T-cell (primary cell): Measurements from ENCODE around the gene GPR139. TPM values are rescaled to one million over a fixed set of nuclear protein-coding genes. Genes with fewer than 3 reads are reported as not detected.

Experiments used
- ATAC-seq, 4 experiments: fragments of 200-7000 bp in 3 of 4; fragments of 150-1000 bp in 1 of 4; cut with Tn5 transposase; replicated peaks in 1 of 4; 1 replicate in 3 of 4; 2 replicates in 1 of 4; pipeline ENCODE4 v1.10.0; 2021; ENCODE audit warnings: moderate library complexity in 3 of 4, mild to moderate bottlenecking in 2 of 4, moderate number of reproducible peaks in 1 of 4
- CTCF ChIA-PET, 2 donors: fragments of 300-600 bp; sonication (Branson Sonifier 250); formaldehyde crosslinking; loops; one replicate each; lab custom pipeline; 2022; ENCODE audit warnings: antibody characterized with exemption in 2 of 2; lab: Charles Lee
- POLR2A ChIA-PET, 2 donors: fragments of 300-600 bp; sonication (Branson Sonifier 250); formaldehyde crosslinking; loops; one replicate each; lab custom pipeline; 2022; ENCODE audit warnings: antibody characterized with exemption in 2 of 2; lab: Charles Lee
- DNase-seq, 35 experiments: peaks; one replicate each; pipeline versions ENCODE4 v3.0.0 to v3.0.0-alpha.2; 2013 to 2023
- H3K27ac ChIP-seq: one replicate; pipeline ENCODE4 v1.5.1; 2013; ENCODE audit warnings: low read length
- H3K27me3 ChIP-seq, 2 experiments: replicated peaks in 1 of 2; 1 replicate in 1 of 2; 2 replicates in 1 of 2; pipeline versions ENCODE4 v1.6.1 to v1.7.0; 2013; ENCODE audit warnings: low read length in 1 of 2, mixed read lengths in 1 of 2; ENCODE audit not compliant: control insufficient read depth in 2 of 2, insufficient read depth in 2 of 2; ENCODE audit errors: extremely low read depth in 1 of 2
- H3K36me3 ChIP-seq, 2 donors: 1 replicate in 1 of 2; 2 replicates in 1 of 2; pipeline versions ENCODE4 v1.6.1 to v1.7.0; 2013; ENCODE audit warnings: low read length in 1 of 2; ENCODE audit not compliant: control insufficient read depth in 2 of 2, insufficient read depth in 1 of 2; ENCODE audit errors: extremely low read depth in 1 of 2
- H3K4me1 ChIP-seq, 2 experiments: 1 replicate in 1 of 2; 2 replicates in 1 of 2; pipeline versions ENCODE4 v1.6.1 to v1.7.0; 2013; ENCODE audit warnings: low read length in 2 of 2, mixed read lengths in 1 of 2; ENCODE audit not compliant: insufficient read depth in 2 of 2, control insufficient read depth in 1 of 2; ENCODE audit errors: extremely low read depth in 1 of 2
- H3K4me3 ChIP-seq, 2 donors: 1 replicate in 1 of 2; 2 replicates in 1 of 2; pipeline versions ENCODE4 v1.5.1 to v1.7.0; 2013; ENCODE audit warnings: mild to moderate bottlenecking in 2 of 2, low read length in 1 of 2, moderate library complexity in 1 of 2; ENCODE audit not compliant: control insufficient read depth in 1 of 2; ENCODE audit errors: extremely low read depth in 1 of 2
- H3K9me3 ChIP-seq: 2 replicates; pipeline ENCODE4 v1.7.0; 2013
- H3K27ac Mint-ChIP-seq, 2 donors: one replicate each; pipeline ENCODE4 v1.8.0; 2020 to 2021; ENCODE audit warnings: mild to moderate bottlenecking in 2 of 2, mixed read lengths in 2 of 2
- H3K27me3 Mint-ChIP-seq, 2 donors: one replicate each; pipeline ENCODE4 v1.8.0; 2021 to 2022; ENCODE audit warnings: mixed read lengths in 2 of 2
- H3K36me3 Mint-ChIP-seq: one replicate; pipeline ENCODE4 v1.8.0; 2021; ENCODE audit warnings: mixed read lengths
- H3K4me1 Mint-ChIP-seq, 3 donors: one replicate each; pipeline ENCODE4 v1.8.0; 2020 to 2022; ENCODE audit warnings: mixed read lengths in 3 of 3, mild to moderate bottlenecking in 1 of 3
- H3K4me3 Mint-ChIP-seq, 3 donors: one replicate each; pipeline ENCODE4 v1.8.0; 2020 to 2022; ENCODE audit warnings: mild to moderate bottlenecking in 3 of 3, mixed read lengths in 3 of 3, moderate library complexity in 3 of 3
- H3K9me3 Mint-ChIP-seq, 3 donors: one replicate each; pipeline ENCODE4 v1.8.0; 2020 to 2022; ENCODE audit warnings: mixed read lengths in 3 of 3
- WGBS: methylation state at CpG from one replicate; pipeline ENCODE4 v1.1.5; 2013; ENCODE audit warnings: missing lambda C conversion rate; ENCODE audit not compliant: insufficient coverage; 5-methylcytosine and 5-hydroxymethylcytosine counted together
- total RNA-seq, 35 experiments: library from RNA in 6 of 35; stranded (reverse) in 6 of 35; fragments of 120-200 nt in 1 of 35; gene quantifications; one replicate each; pipeline versions ENCODE4 v1.2.1 to v1.2.4 and lab custom pipeline; 2013 to 2026

The GPR139 gene
- total RNA-seq, 5 donors from 2014 or later (not counting 1 experiment from before 2014, with no cell fraction given): not detected

GRCh38 chr16:20102521-20102920 is 28.8 kb upstream of the GPR139 start:
- H3K27me3 Mint-ChIP-seq: peaks cover 0 to 4% of the 10 kb centered on the region in 2 donors
- WGBS: 50% methylated on average over 1 of the region's 1 CpG
- no peak overlapping the region for H3K27ac Mint-ChIP-seq
- Histone ChIP-seq H3K36me3 (no peaks in the 10 kb centered on the region), H3K27me3 (no peaks in the 10 kb centered on the region), H3K27ac (no peak overlapping the region), H3K4me1 (no peaks in the 10 kb centered on the region), H3K4me3 (no peak overlapping the region), H3K9me3 (no peaks in the 10 kb centered on the region)
- H3K4me1 Mint-ChIP-seq: no peaks in the 10 kb centered on the region
- H3K4me3 Mint-ChIP-seq: no peak overlapping the region
- ATAC-seq: no peak
- no peaks in the 10 kb centered on the region for H3K36me3 Mint-ChIP-seq
- ChIA-PET POLR2A (no interaction called here), CTCF (no interaction called here)
- peaks cover 0 to 10% (median 5%) of the 10 kb centered on the region in 3 donors for H3K9me3 Mint-ChIP-seq
- DNase-seq: no peak

- H3K9me3 Mint-ChIP-seq: peaks cover 0 to 10% (median 5%) of the 10 kb centered on the region in 3 donors
- peaks cover 0 to 4% of the 10 kb centered on the region in 2 donors for H3K27me3 Mint-ChIP-seq
- CTCF ChIA-PET: no interaction called here
- no peak overlapping the region for H3K4me3 ChIP-seq
- no peak overlapping the region for H3K27ac ChIP-seq
- H3K36me3 Mint-ChIP-seq: no peaks in the 10 kb centered on the region
- no peaks in the 10 kb centered on the region for H3K9me3 ChIP-seq
- ATAC-seq (no peak), DNase-seq (no peak)
- H3K36me3 ChIP-seq: no peaks in the 10 kb centered on the region
- H3K4me1 Mint-ChIP-seq: no peaks in the 10 kb centered on the region
- no peak overlapping the region for H3K4me3 Mint-ChIP-seq
- no peaks in the 10 kb centered on the region for H3K4me1 ChIP-seq
- WGBS: 40% methylated on average over 2 of the region's 2 CpGs
- POLR2A ChIA-PET: no interaction called here
- H3K27me3 ChIP-seq: no peaks in the 10 kb centered on the region
- H3K27ac Mint-ChIP-seq: no peak overlapping the region
These were observed 28.3 kb upstream of the GPR139 start for GRCh38 chr16:20102021-20102420.

GRCh38 chr16:20099375-20099774 is 25.7 kb upstream of the GPR139 start:
- no peaks in the 10 kb centered on the region for H3K4me1 ChIP-seq
- no peak overlapping the region for H3K27ac Mint-ChIP-seq
- H3K36me3 ChIP-seq: no peaks in the 10 kb centered on the region
- peaks cover 0 to 15% (median 5%) of the 10 kb centered on the region in 3 donors for H3K9me3 Mint-ChIP-seq
- H3K4me3 Mint-ChIP-seq: no peak overlapping the region
- no peaks in the 10 kb centered on the region for H3K9me3 ChIP-seq
- H3K27ac ChIP-seq: no peak overlapping the region
- DNase-seq (no peak), ATAC-seq (no peak)
- ChIA-PET POLR2A (no interaction called here), CTCF (no interaction called here)
- no peaks in the 10 kb centered on the region for H3K4me1 Mint-ChIP-seq
- H3K4me3 ChIP-seq: no peak overlapping the region
- 79% methylated on average over 1 of the region's 4 CpGs for WGBS
- no peaks in the 10 kb centered on the region for H3K27me3 ChIP-seq
- H3K27me3 Mint-ChIP-seq: peaks cover 2 to 4% of the 10 kb centered on the region in 2 donors
- no peaks in the 10 kb centered on the region for H3K36me3 Mint-ChIP-seq

- Histone ChIP-seq H3K4me1 (no peaks in the 10 kb centered on the region), H3K27me3 (no peaks in the 10 kb centered on the region), H3K27ac (no peak overlapping the region), H3K36me3 (no peaks in the 10 kb centered on the region), H3K9me3 (no peaks in the 10 kb centered on the region), H3K4me3 (no peak overlapping the region)
- H3K4me3 Mint-ChIP-seq: no peak overlapping the region
- POLR2A ChIA-PET: no interaction called here
- no peaks in the 10 kb centered on the region for H3K36me3 Mint-ChIP-seq
- H3K27me3 Mint-ChIP-seq: peaks cover 0 to 4% of the 10 kb centered on the region in 2 donors
- no peak overlapping the region for H3K27ac Mint-ChIP-seq
- WGBS: 45% methylated on average over 3 of the region's 3 CpGs
- DNase-seq (no peak), ATAC-seq (no peak)
- no peaks in the 10 kb centered on the region for H3K4me1 Mint-ChIP-seq
- H3K9me3 Mint-ChIP-seq: peaks cover 7 to 12% (median 9%) of the 10 kb centered on the region in 3 donors
- CTCF ChIA-PET: no interaction called here
These were observed 20.5 kb upstream of the GPR139 start for GRCh38 chr16:20094157-20094556.

GRCh38 chr16:20089246-20089965 is 15.7 kb upstream of the GPR139 start:
- Histone ChIP-seq H3K4me3 (no peak overlapping the region), H3K27ac (no peak overlapping the region), H3K27me3 (no peaks in the 10 kb centered on the region), H3K9me3 (no peaks in the 10 kb centered on the region), H3K4me1 (no peaks in the 10 kb centered on the region), H3K36me3 (no peaks in the 10 kb centered on the region)
- peaks cover 2 to 9% of the 10 kb centered on the region in 2 donors for H3K27me3 Mint-ChIP-seq
- H3K9me3 Mint-ChIP-seq: peaks cover 4 to 8% (median 7%) of the 10 kb centered on the region in 3 donors
- H3K27ac Mint-ChIP-seq: no peak overlapping the region
- no peak overlapping the region for H3K4me3 Mint-ChIP-seq
- H3K36me3 Mint-ChIP-seq: no peaks in the 10 kb centered on the region
- H3K4me1 Mint-ChIP-seq: no peaks in the 10 kb centered on the region
- ATAC-seq: no peak
- ChIA-PET POLR2A (no interaction called here), CTCF (interaction anchor here in 1 of 2 donors (0.6 kb wide), 1 partner anchor 34 kb away, joined by 10 read pairs; no protein-coding TSS in a partner anchor)
- DNase-seq: no peak
- no CpG with 5 or more reads among the region's 3 CpGs for WGBS

- POLR2A ChIA-PET: no interaction called here
- H3K4me1 ChIP-seq: no peaks in the 10 kb centered on the region
- no peaks in the 10 kb centered on the region for H3K36me3 ChIP-seq
- no peaks in the 10 kb centered on the region for H3K9me3 ChIP-seq
- H3K27ac ChIP-seq: no peak overlapping the region
- WGBS: 81% methylated on average over 4 of the region's 6 CpGs
- Mint-ChIP-seq H3K27ac (no peak overlapping the region), H3K27me3 (peaks cover 0 to 17% of the 10 kb centered on the region in 2 donors), H3K36me3 (no peaks in the 10 kb centered on the region), H3K4me3 (no peak overlapping the region), H3K9me3 (peaks cover 0 to 5% (median 0%) of the 10 kb centered on the region in 3 donors), H3K4me1 (no peaks in the 10 kb centered on the region)
- ATAC-seq (no peak), DNase-seq (no peak)
- CTCF ChIA-PET: no interaction called here
- H3K4me3 ChIP-seq: no peak overlapping the region
- no peaks in the 10 kb centered on the region for H3K27me3 ChIP-seq
These were observed 11.0 kb upstream of the GPR139 start for GRCh38 chr16:20084624-20085226.
